Osteoblast (primary cell): Measurements from ENCODE around the gene CHKA. TPM values are rescaled to one million over a fixed set of nuclear protein-coding genes. Genes with fewer than 3 reads are reported as not detected.

Source experiments
- DNase-seq: peaks from one replicate; pipeline ENCODE4 v3.0.0; 2011; ENCODE audit warnings: low spot score, mixed read lengths; ENCODE audit not compliant: insufficient read length; ENCODE audit errors: missing footprints
- H2AFZ ChIP-seq: 2 replicates; pipeline ENCODE4 v1.6.0; 2011; ENCODE audit warnings: mild to moderate bottlenecking, low read length
- H3K27ac ChIP-seq: 2 replicates; pipeline ENCODE4 v1.5.1; 2011; ENCODE audit warnings: mild to moderate bottlenecking, low read depth, low read length, moderate library complexity
- H3K27me3 ChIP-seq: 2 replicates; pipeline ENCODE4 v1.6.0; 2012; ENCODE audit warnings: mild to moderate bottlenecking, control low read depth, inconsistent platforms, low read length, moderate library complexity; ENCODE audit not compliant: insufficient read depth
- H3K36me3 ChIP-seq: 2 replicates; pipeline ENCODE4 v1.5.1; 2011; ENCODE audit warnings: mild to moderate bottlenecking, low read length, control low read depth, moderate library complexity; ENCODE audit not compliant: insufficient read depth
- H3K4me1 ChIP-seq: 2 replicates; pipeline ENCODE4 v1.5.1; 2011; ENCODE audit warnings: mild to moderate bottlenecking, low read length, control low read depth, moderate library complexity; ENCODE audit not compliant: insufficient read depth
- H3K4me2 ChIP-seq: 2 replicates; pipeline ENCODE4 v1.6.0; 2011; ENCODE audit warnings: mild to moderate bottlenecking, low read length; ENCODE audit not compliant: insufficient read depth
- H3K4me3 ChIP-seq: fragments of 200-600 bp; sonication (generic); 3 replicates; pipeline ENCODE4 v1.5.1; 2012; ENCODE audit warnings: mild to moderate bottlenecking, low read length, inconsistent platforms; ENCODE audit not compliant: insufficient read depth
- H3K79me2 ChIP-seq: 2 replicates; pipeline ENCODE4 v1.6.0; 2012; ENCODE audit warnings: mild to moderate bottlenecking, low read length, control low read depth, inconsistent platforms; ENCODE audit not compliant: insufficient read depth
- H3K9me3 ChIP-seq: 2 replicates; pipeline ENCODE4 v1.5.1; 2011; ENCODE audit warnings: low read depth, low read length, control low read depth
- H4K20me1 ChIP-seq: 2 replicates; pipeline ENCODE4 v1.6.0; 2012; ENCODE audit warnings: mild to moderate bottlenecking, low read length, control low read depth; ENCODE audit not compliant: insufficient read depth
- total RNA-seq: library from RNA; depleted of rRNA; stranded (reverse); fragments of >200 nt; gene quantifications from 2 replicates; pipeline ENCODE4 v1.2.3, GENCODE V29; 2012
- TF ChIP-seq, protein P1 (sequence below): IDR thresholded peaks from 2 replicates; pipeline ENCODE4 v1.5.1; 2011; ENCODE audit warnings: mild to moderate bottlenecking, low read depth, low read length, moderate library complexity; ENCODE audit errors: extremely low read depth

CHKA gene
- total RNA-seq, 1 donor, result 29.0 TPM

DNA sequence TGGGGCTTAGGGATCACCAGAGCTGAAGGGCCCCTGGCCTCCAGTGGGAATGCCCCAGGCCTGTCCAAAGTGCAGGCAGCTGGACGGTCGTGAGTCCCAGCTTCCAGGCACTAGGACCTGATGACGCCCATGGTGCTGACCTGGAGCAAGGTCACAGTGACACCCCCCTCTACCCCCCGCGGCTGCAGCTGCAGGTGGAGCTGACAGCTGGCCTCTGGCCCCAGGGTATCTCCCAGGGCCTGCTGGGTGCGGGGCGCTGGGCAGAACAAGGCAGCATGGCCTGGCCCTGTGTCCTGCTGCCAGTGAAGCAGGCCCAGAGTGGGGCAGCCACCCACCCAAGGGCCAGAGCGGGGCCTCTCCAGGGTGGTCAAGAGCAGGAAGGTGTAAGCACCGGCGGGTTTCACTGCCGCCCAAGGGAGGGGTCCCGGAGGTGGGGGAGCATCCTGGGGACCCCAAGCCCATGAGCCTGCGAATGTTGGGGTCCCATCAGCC is 82.9 kb downstream of the CHKA start:
- peaks cover 21% of the 10 kb centered on the region for H3K4me1 ChIP-seq
- H3K4me2 ChIP-seq, result peak overlapping the region; percentile 87
- H3K27ac ChIP-seq, result peak overlapping the region; percentile 73
- peaks cover 44% of the 10 kb centered on the region for H3K79me2 ChIP-seq
- TF ChIP-seq, protein P1, sequence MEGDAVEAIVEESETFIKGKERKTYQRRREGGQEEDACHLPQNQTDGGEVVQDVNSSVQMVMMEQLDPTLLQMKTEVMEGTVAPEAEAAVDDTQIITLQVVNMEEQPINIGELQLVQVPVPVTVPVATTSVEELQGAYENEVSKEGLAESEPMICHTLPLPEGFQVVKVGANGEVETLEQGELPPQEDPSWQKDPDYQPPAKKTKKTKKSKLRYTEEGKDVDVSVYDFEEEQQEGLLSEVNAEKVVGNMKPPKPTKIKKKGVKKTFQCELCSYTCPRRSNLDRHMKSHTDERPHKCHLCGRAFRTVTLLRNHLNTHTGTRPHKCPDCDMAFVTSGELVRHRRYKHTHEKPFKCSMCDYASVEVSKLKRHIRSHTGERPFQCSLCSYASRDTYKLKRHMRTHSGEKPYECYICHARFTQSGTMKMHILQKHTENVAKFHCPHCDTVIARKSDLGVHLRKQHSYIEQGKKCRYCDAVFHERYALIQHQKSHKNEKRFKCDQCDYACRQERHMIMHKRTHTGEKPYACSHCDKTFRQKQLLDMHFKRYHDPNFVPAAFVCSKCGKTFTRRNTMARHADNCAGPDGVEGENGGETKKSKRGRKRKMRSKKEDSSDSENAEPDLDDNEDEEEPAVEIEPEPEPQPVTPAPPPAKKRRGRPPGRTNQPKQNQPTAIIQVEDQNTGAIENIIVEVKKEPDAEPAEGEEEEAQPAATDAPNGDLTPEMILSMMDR, result no peak
- peak; percentile 93 for DNase-seq
- no peaks in the 10 kb centered on the region for H3K27me3 ChIP-seq
- peaks cover 16% of the 10 kb centered on the region for H3K36me3 ChIP-seq
- peak overlapping the region; percentile 76 for H2AFZ ChIP-seq
- H3K4me3 ChIP-seq, result peak overlapping the region; percentile 86
- no peaks in the 10 kb centered on the region for H4K20me1 ChIP-seq
- no peaks in the 10 kb centered on the region for H3K9me3 ChIP-seq

DNA sequence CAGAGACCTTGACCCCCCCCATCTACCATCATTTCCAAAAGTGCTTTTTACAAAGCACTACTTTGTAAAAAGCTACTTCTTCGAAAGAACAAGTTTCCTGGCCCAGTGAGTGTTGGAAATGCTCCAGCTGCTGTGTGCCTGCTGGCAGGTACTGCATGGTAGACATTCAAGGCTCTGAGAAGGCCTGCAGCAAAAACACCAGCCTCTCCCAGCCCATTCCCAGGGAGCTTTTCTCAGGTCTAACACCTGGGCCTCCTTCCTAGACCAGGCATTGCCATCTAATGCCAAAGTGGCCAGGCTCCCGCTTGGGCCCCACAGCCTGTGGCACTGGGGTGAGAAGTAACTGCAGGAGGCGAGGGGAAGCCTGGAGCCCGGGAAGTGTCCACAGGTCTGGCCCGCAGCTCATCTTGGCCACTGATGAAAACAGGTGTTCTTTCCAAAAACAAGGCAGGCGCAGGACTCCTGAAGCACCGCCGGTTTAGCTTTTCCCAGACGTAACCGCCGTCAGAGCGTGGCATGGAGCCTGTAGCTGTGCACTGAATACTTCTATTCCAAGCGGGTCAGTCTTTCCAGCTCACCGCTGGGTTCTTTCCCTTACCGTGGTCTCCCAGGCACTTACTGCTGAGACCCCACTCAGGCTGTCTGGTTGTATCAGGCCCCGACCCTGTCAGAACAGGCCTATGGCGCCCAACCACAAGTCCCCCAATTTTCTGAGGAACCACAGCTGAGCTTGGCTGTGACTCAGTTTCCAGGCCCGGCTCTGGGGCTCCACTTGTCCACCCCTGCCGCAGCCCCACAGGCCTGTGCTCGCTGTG is 83.6 kb downstream of the CHKA start:
- Histone ChIP-seq H3K36me3 (peaks cover 22% of the 10 kb centered on the region), H3K27me3 (no peaks in the 10 kb centered on the region), H3K9me3 (no peaks in the 10 kb centered on the region), H4K20me1 (no peaks in the 10 kb centered on the region), H3K4me3 (no peak overlapping the region), H3K4me1 (peaks cover 21% of the 10 kb centered on the region), H2AFZ (no peak overlapping the region), H3K27ac (peak overlapping the region; percentile 73), H3K4me2 (no peak overlapping the region), H3K79me2 (peaks cover 49% of the 10 kb centered on the region)
- peak; percentile 76 for DNase-seq
- TF ChIP-seq, protein P1, result no peak

DNA sequence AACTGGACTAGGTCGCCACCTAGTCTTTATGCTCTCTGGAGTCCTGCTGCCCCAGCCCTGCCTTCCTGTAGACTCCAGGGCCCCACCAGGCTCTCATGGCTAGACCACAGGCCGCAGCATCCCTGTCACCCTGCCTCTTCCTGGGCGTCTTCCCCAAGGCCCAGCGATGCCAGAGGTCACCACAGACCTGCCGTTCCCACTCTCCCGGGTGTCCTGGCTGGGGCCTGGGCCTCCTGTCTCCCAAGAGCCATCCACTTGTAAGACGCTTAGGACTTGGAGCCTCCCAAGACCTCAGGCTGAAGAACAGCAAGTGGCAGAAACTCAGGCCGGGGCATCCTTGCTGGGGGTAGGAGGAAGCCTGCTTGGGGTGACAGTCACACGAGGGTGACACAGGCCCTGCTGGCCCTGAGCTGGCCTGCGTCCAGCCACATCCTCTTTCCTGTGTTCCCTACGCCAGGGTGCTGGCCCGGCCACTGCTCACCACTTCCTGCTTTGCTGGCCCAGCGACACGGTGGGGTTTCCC is 84.4 kb downstream of the CHKA start:
- Histone ChIP-seq H3K27ac (no peak overlapping the region), H3K79me2 (peaks cover 56% of the 10 kb centered on the region), H4K20me1 (no peaks in the 10 kb centered on the region), H2AFZ (no peak overlapping the region), H3K36me3 (peaks cover 26% of the 10 kb centered on the region), H3K27me3 (no peaks in the 10 kb centered on the region), H3K4me2 (no peak overlapping the region), H3K9me3 (no peaks in the 10 kb centered on the region), H3K4me1 (peaks cover 24% of the 10 kb centered on the region), H3K4me3 (no peak overlapping the region)
- DNase-seq, result peak; percentile 84
- TF ChIP-seq, protein P1, result no peak

GRCh38 chr11:68036141-68036716 is 85.0 kb downstream of the CHKA start:
- DNase-seq, result peak; percentile 80
- H3K4me1 ChIP-seq, result peaks cover 29% of the 10 kb centered on the region
- no peaks in the 10 kb centered on the region for H4K20me1 ChIP-seq
- H3K36me3 ChIP-seq, result peaks cover 25% of the 10 kb centered on the region
- no peaks in the 10 kb centered on the region for H3K27me3 ChIP-seq
- H2AFZ ChIP-seq, result no peak overlapping the region
- TF ChIP-seq, protein P1, result no peak
- peaks cover 56% of the 10 kb centered on the region for H3K79me2 ChIP-seq
- H3K9me3 ChIP-seq, result no peaks in the 10 kb centered on the region
- no peak overlapping the region for H3K4me3 ChIP-seq
- no peak overlapping the region for H3K27ac ChIP-seq
- no peak overlapping the region for H3K4me2 ChIP-seq
